OCI-LY3 (cell line): Measurements from ENCODE around the gene RAB7A.

Experiments
- H2AFZ ChIP-seq: fragments of 200-600, 300-600 bp; shearing (Covaris generic); 2 replicates; pipeline ENCODE4 v1.6.0; 2014; ENCODE audit warnings: antibody characterized with exemption, low read depth, low read length
- H3K27ac ChIP-seq: fragments of 200-600, 300-600 bp; sonication (generic); 2 replicates; pipeline ENCODE4 v1.5.1; 2014; ENCODE audit warnings: mild to moderate bottlenecking, low read length, moderate library complexity, mixed read lengths
- H3K27me3 ChIP-seq: fragments of 200-600, 300-600 bp; sonication (generic); 2 replicates; pipeline ENCODE4 v1.6.1; 2014; ENCODE audit warnings: low read depth, low read length, mixed read lengths
- H3K36me3 ChIP-seq: fragments of 200-600, 300-600 bp; sonication (generic); replicated peaks from 2 replicates; pipeline ENCODE3; 2014; ENCODE audit warnings: low read depth, low read length, mixed read lengths
- H3K4me1 ChIP-seq: fragments of 300-600, 200-600 bp; sonication (generic); 2 replicates; pipeline ENCODE4 v1.6.1; 2014; ENCODE audit warnings: low read length, mixed read lengths
- H3K4me2 ChIP-seq: fragments of 200-600, 300-600 bp; sonication (generic); 2 replicates; pipeline ENCODE4 v1.6.1; 2014; ENCODE audit warnings: low read length, mixed read lengths
- H3K4me3 ChIP-seq: fragments of 300-600, 200-600 bp; sonication (generic); 2 replicates; pipeline ENCODE4 v1.5.1; 2014; ENCODE audit warnings: antibody characterized with exemption, mild to moderate bottlenecking, low read length, moderate library complexity
- H3K79me2 ChIP-seq: fragments of 300-600, 200-600 bp; shearing (Covaris generic); 2 replicates; pipeline ENCODE4 v1.6.1; 2014; ENCODE audit warnings: mild to moderate bottlenecking, low read length, mixed read lengths
- H3K9ac ChIP-seq: fragments of 300-600, 200-600 bp; shearing (Covaris generic); 2 replicates; pipeline ENCODE4 v1.6.0; 2014; ENCODE audit warnings: mild to moderate bottlenecking, low read length, moderate library complexity
- H3K9me3 ChIP-seq: fragments of 200-600, 300-600 bp; shearing (Covaris generic); 2 replicates; pipeline ENCODE4 v1.6.1; 2014; ENCODE audit warnings: low read length, mixed read lengths; ENCODE audit not compliant: insufficient read depth
- H4K20me1 ChIP-seq: fragments of 200-600, 300-600 bp; sonication (generic); 2 replicates; pipeline ENCODE4 v1.6.1; 2016; ENCODE audit warnings: low read length, mixed read lengths; ENCODE audit not compliant: insufficient read depth
- CTCF ChIP-seq: fragments of 200-600, 300-600 bp; sonication (generic); IDR thresholded peaks from 2 replicates; pipeline ENCODE4 v1.5.1; 2014; ENCODE audit warnings: antibody characterized with exemption, low read length, low read depth
- EZH2phosphoT487 ChIP-seq: fragments of 200-600 bp; shearing (Covaris generic); IDR thresholded peaks from 2 replicates; pipeline ENCODE4 v1.6.1; 2018; ENCODE audit warnings: antibody characterized with exemption, mixed run types, low read depth

Gene RAB7A

GRCh38 chr3:128818186-128818787 lies 92.3 kb downstream of the RAB7A start:
- Histone ChIP-seq H3K9ac (no peak overlapping the region), H3K4me2 (no peak overlapping the region), H3K9me3 (no peaks in the 10 kb centered on the region), H2AFZ (no peak overlapping the region), H3K27ac (no peak overlapping the region), H3K27me3 (no peaks in the 10 kb centered on the region), H4K20me1 (no peaks in the 10 kb centered on the region), H3K4me3 (no peak overlapping the region), H3K79me2 (no peaks in the 10 kb centered on the region), H3K4me1 (no peaks in the 10 kb centered on the region), H3K36me3 (peaks cover 49% of the 10 kb centered on the region)
- no peak for TF ChIP-seq EZH2phosphoT487
- TF ChIP-seq CTCF, result no peak

GRCh38 chr3:128820252-128820839 lies 94.4 kb downstream of the RAB7A start:
- Histone ChIP-seq H3K4me1 (no peaks in the 10 kb centered on the region), H4K20me1 (no peaks in the 10 kb centered on the region), H3K79me2 (no peaks in the 10 kb centered on the region), H3K4me3 (no peak overlapping the region), H3K9ac (no peak overlapping the region), H3K9me3 (no peaks in the 10 kb centered on the region), H2AFZ (no peak overlapping the region), H3K27me3 (no peaks in the 10 kb centered on the region), H3K36me3 (peaks cover 31% of the 10 kb centered on the region), H3K4me2 (no peak overlapping the region), H3K27ac (no peak overlapping the region)
- TF ChIP-seq EZH2phosphoT487 (no peak), CTCF (no peak)

GRCh38 chr3:128823008-128823407 lies 97.0 kb downstream of the RAB7A start:
- H3K27ac ChIP-seq, result no peak overlapping the region
- no peak overlapping the region for H3K9ac ChIP-seq
- H3K9me3 ChIP-seq, result no peaks in the 10 kb centered on the region
- no peak overlapping the region for H2AFZ ChIP-seq
- no peaks in the 10 kb centered on the region for H3K79me2 ChIP-seq
- no peaks in the 10 kb centered on the region for H3K27me3 ChIP-seq
- no peaks in the 10 kb centered on the region for H3K4me1 ChIP-seq
- H3K36me3 ChIP-seq, result peaks cover 21% of the 10 kb centered on the region
- no peak overlapping the region for H3K4me3 ChIP-seq
- H4K20me1 ChIP-seq, result no peaks in the 10 kb centered on the region
- no peak overlapping the region for H3K4me2 ChIP-seq
- TF ChIP-seq EZH2phosphoT487, result no peak
- no peak for TF ChIP-seq CTCF

- Histone ChIP-seq H3K36me3 (peaks cover 16% of the 10 kb centered on the region), H3K27ac (no peak overlapping the region)
Measured at GRCh38 chr3:128823631-128824030, 97.6 kb downstream of the RAB7A start.

More at GRCh38 chr3:128823631-128824030, 97.6 kb downstream of the RAB7A start:
- no peaks in the 10 kb centered on the region for H3K79me2 ChIP-seq
- no peaks in the 10 kb centered on the region for H3K27me3 ChIP-seq
- H3K4me1 ChIP-seq, result no peaks in the 10 kb centered on the region
- no peak overlapping the region for H3K4me3 ChIP-seq
- no peak overlapping the region for H2AFZ ChIP-seq
- H3K9ac ChIP-seq, result no peak overlapping the region
- TF ChIP-seq CTCF (no peak), EZH2phosphoT487 (no peak)
- no peaks in the 10 kb centered on the region for H4K20me1 ChIP-seq
- H3K4me2 ChIP-seq, result no peak overlapping the region
- H3K9me3 ChIP-seq, result no peaks in the 10 kb centered on the region
